IPS-18c (cell line): ENCODE measurements around the gene TSSK2.
"Not testable (repeated sequence)": the region's sequence is repeated elsewhere in the genome, so short reads cannot be mapped to it uniquely, and the experiment has no call there.

Experiments used
- H3K4me3 ChIP-seq: 2 replicates; pipeline ENCODE4 v1.7.0; 2013; ENCODE audit warnings: low read depth, mild to moderate bottlenecking, low read length, moderate library complexity; ENCODE audit not compliant: insufficient read depth
- H3K9me3 ChIP-seq: one replicate; pipeline ENCODE4 v1.6.1; 2013; ENCODE audit warnings: mild to moderate bottlenecking, low read length, moderate library complexity; ENCODE audit not compliant: control insufficient read depth, insufficient read depth

The TSSK2 gene

GRCh38 chr22:19130959-19131684 lies at the start of gene TSSK2:
Gene TSSK2, plus strand, starts transcription at chr22:19131308. Its CDS starts 92 bp downstream, at chr22:19131400.
- no peaks in the 10 kb centered on the region for H3K9me3 ChIP-seq
- H3K4me3 ChIP-seq = no peak within 1 kb of the TSS

GRCh38 chr22:19081351-19081750 lies 49.8 kb upstream of the TSSK2 start:
- Histone ChIP-seq H3K4me3 (no peak overlapping the region), H3K9me3 (peaks cover 2% of the 10 kb centered on the region)

- H3K9me3 ChIP-seq = peaks cover 2% of the 10 kb centered on the region
- no peak overlapping the region for H3K4me3 ChIP-seq
These were observed 49.0 kb upstream of the TSSK2 start for GRCh38 chr22:19082101-19082500.

DNA sequence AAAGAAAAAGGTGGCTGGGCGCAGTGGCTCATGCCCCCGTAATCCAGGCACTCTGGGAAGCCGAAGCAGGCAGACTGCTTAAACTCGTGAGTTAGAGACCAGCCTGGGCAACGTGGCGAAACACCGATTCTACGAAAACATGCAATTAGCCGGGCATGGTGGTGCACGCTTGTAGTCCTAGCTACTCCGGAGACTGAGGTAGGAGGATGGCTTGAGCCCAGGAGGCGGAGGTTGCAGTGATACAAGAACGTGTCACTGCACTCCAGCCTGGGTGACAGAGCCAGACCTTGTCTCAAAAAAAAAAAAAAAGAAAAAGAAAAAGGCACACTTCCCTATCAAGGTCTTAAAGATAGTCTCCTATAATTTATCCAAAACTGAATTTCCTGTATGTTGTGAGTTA lies 48.3 kb upstream of the TSSK2 start:
- Histone ChIP-seq H3K9me3 (peaks cover 2% of the 10 kb centered on the region), H3K4me3 (no peak overlapping the region)

DNA sequence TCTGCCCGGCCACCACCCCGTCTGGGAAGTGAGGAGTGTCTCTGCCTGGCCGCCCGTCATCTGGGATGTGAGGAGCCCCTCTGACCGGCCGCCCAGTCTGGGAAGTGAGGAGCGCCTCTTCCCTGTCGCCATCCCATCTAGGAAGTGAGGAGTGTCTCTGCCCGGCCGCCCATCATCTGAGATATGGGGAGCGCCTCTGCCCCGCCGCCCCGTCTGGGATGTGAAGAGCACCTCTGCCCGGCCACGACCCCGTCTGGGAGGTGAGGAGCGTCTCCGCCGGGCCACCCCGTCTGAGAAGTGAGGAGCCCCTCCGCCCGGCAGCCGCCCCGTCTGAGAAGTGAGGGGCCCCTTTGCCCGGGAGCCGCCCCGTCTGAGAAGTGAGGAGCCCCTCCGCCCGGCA lies 47.0 kb upstream of the TSSK2 start:
- H3K9me3 ChIP-seq, H3K4me3 ChIP-seq: not testable (repeated sequence)

- H3K9me3 ChIP-seq, H3K4me3 ChIP-seq: not testable (repeated sequence)
These were observed 46.5 kb upstream of the TSSK2 start for GRCh38 chr22:19084586-19084985.

DNA sequence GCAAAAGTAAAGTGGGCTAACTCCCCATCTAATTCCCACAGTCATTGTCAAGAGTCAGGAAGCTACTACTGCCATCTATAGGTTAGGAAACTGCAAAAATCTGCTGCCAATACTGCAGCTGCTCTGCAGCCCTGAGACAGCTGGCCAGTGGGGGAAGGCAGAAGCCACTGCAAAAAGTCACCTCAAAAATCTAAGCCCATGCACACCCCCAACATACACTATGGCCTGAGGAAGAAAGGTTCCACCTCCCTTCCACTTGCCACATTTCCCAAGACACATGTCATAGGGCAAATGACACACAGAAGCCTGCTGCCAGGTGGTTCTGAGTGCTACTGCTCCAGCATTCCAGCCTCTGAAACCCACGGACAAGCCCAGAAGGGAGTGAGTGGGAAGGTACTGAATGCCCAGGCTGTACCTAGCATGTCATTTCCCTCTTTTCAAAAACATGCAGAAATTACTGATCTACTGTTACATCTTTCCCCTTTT lies 45.8 kb upstream of the TSSK2 start:
- peaks cover 2% of the 10 kb centered on the region for H3K9me3 ChIP-seq
- H3K4me3 ChIP-seq = no peak overlapping the region

GRCh38 chr22:19086417-19086816 lies 44.7 kb upstream of the TSSK2 start:
- Histone ChIP-seq H3K4me3 (no peak overlapping the region), H3K9me3 (peaks cover 2% of the 10 kb centered on the region)

DNA sequence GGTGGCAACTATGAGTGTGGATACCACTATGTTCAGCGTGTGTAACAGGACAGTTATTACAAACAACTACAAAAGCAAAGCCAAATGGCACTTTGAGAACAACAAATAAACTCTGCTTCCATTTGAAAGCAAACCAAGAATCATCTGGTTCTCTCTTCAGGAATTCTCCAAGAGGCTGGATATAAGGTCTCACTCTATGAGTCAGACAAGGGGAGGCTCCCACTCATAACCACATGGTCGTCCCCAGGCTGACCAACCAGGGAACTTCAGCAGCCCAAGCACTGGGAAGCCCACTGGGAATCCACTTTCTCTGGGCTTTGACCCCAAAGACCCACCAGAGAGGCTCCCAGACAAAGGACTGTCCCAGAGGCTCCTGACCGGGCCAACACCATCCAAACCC lies 44.2 kb upstream of the TSSK2 start:
- H3K4me3 ChIP-seq = no peak overlapping the region
- peaks cover 2% of the 10 kb centered on the region for H3K9me3 ChIP-seq

DNA sequence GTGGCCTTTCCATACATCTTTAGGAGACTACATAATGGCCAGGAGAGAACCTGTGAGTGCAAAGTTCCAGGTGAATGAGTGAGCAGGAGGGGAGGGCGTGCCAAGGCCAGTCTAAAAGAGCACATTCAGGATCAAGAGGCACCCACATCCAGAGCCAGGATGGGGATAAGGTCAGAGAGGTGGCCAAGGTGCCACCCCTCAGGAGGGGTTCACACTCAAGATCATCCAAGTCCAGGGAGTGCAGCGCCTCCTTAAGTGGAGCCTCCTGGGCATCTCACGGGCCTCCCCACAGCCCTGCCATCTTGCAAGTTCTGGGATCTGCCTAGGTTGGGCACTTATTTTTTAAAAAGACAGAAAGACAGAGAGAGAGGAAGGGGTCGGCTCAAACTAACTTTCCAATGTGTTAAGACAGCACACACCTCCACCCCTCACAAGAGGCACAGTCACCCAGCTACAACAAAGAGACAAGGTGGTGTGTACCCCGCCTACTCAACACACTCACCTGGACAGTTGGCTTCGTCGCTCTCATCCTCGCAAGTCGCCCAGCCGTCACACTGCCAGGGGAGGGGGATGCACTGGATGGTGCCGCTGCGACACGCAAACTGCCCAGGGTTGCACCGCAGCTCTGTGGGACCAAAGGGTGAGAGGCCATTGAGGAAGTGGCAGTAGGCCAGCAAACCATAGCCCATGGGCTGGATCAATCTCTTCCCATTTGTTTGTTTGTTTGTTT lies 42.1 kb upstream of the TSSK2 start:
- Histone ChIP-seq H3K4me3 (no peak overlapping the region), H3K9me3 (peaks cover 2% of the 10 kb centered on the region)

- no peaks in the 10 kb centered on the region for H3K9me3 ChIP-seq
- no peak overlapping the region for H3K4me3 ChIP-seq
These were observed 40.9 kb upstream of the TSSK2 start for GRCh38 chr22:19090183-19090582.

- Histone ChIP-seq H3K9me3 (no peaks in the 10 kb centered on the region), H3K4me3 (no peak overlapping the region)
These were observed 40.5 kb upstream of the TSSK2 start for GRCh38 chr22:19090586-19091127.

DNA sequence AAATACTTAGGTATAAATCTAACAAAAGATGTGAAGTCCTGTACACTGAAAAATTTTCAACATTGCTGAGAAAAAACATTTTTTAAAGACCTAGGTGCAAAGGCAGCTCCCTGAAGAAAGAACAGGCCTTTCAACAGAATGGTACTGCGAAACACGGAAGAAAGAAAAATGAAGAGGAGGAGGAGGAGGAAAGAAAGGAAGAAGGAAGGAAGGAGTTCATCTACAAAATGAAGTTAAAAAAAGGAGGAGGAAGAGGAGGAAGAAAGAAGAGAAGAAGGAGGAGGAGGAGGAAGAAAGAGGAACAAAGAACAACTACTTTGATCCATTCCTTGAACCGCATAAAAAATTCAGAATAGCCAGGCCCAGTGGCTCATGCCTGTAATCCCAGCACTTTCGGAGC lies 38.4 kb upstream of the TSSK2 start:
- H3K4me3 ChIP-seq = no peak overlapping the region
- H3K9me3 ChIP-seq = no peaks in the 10 kb centered on the region

DNA sequence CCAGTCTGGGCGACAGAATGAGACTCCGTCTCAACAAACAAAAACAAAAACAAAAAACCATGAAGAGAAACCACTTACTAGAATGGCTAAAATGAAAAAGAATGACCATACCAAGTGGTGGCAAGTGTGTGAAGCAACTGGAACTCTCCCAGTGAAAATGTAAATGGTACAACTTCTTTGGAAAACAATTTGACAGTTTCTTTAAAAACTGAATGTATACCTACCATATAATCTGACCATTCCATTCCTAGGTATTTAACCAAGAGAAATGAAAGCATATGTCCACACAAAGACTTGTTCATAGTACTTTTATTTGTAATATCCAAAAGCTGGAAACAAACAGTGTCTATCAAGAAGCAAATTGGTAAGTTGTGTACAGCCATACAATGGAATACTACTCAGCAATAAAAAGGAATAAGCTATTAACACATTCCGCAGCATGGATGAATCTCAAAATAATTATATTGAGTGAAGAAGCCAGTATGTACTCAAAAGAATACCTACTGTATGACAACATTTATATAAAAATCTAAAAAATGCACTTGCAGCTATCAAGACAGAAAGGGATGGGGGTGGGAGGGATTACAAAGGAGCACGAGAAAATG lies 36.6 kb upstream of the TSSK2 start:
- H3K4me3 ChIP-seq = no peak overlapping the region

DNA sequence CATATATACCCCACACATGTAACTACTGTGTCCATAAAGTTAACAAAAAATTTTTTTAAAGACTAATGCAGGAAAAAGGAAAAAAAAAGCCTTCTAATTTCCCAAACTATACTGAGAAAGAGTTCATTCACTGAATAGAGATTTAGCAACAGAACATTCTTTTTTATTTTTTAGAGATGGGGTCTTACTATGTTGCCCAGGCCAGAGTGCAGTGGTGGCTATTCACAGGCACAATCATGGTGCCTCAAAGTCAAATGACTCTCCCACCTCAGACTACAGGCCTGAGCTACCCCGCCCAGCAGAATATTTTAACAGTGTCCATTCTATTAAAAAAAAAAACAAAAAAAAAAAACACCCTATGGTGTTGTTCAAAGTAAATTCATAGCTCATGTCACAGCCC lies 34.6 kb upstream of the TSSK2 start:
- Histone ChIP-seq H3K9me3 (peaks cover 5% of the 10 kb centered on the region), H3K4me3 (no peak overlapping the region)

More for the DNA sequence above, 36.6 kb upstream of the TSSK2 start:
- H3K9me3 ChIP-seq = no peaks in the 10 kb centered on the region

- Histone ChIP-seq H3K4me3 (no peak overlapping the region), H3K9me3 (peaks cover 5% of the 10 kb centered on the region)
These were observed 33.6 kb upstream of the TSSK2 start for GRCh38 chr22:19097518-19097917.

- Histone ChIP-seq H3K9me3 (peaks cover 5% of the 10 kb centered on the region), H3K4me3 (no peak overlapping the region)
These were observed 33.0 kb upstream of the TSSK2 start for GRCh38 chr22:19098157-19098556.
